B cell (primary cell): Measurements from ENCODE around the gene VEGFA. TPM values are rescaled to one million over a fixed set of nuclear protein-coding genes. Genes with fewer than 3 reads are reported as not detected.

ENCODE experiments used
- ATAC-seq: fragments of 200-7000 bp; cut with Tn5 transposase; one replicate; pipeline ENCODE4 v1.10.0; 2021; ENCODE audit warnings: low read depth, mild to moderate bottlenecking, moderate number of reproducible peaks, moderate library complexity
- CTCF ChIA-PET: fragments of 350-600 bp; sonication (Branson Sonifier 250); formaldehyde crosslinking; loops from one replicate; lab custom pipeline; 2021; ENCODE audit warnings: antibody characterized with exemption, inconsistent platforms; lab: Charles Lee
- POLR2A ChIA-PET: fragments of 350-600 bp; sonication (Branson Sonifier 250); formaldehyde crosslinking; loops from one replicate; lab custom pipeline; 2021; ENCODE audit warnings: antibody characterized with exemption; lab: Charles Lee
- DNase-seq: peaks from one replicate; pipeline ENCODE4 v3.0.0; 2013
- H2AFZ ChIP-seq: 2 replicates; pipeline ENCODE4 v1.6.1; 2012; ENCODE audit warnings: mild to moderate bottlenecking, low read depth, low read length; ENCODE audit not compliant: insufficient read depth, poor library complexity, severe bottlenecking
- H3K27ac ChIP-seq, 2 donors: 1 replicate in 1 of 2; 2 replicates in 1 of 2; pipeline ENCODE4 v1.5.1; 2012 to 2013; ENCODE audit warnings: low read length in 2 of 2, mild to moderate bottlenecking in 2 of 2, moderate library complexity in 1 of 2
- H3K27me3 ChIP-seq, 4 experiments: fragments of 200-600 bp in 1 of 4; sonication (generic) in 1 of 4; replicated peaks in 1 of 4; 1 replicate in 2 of 4; 2 replicates in 2 of 4; pipeline versions ENCODE4 v1.6.1 to v1.7.0; 2013 to 2016; ENCODE audit warnings: low read length in 3 of 4, mild to moderate bottlenecking in 2 of 4, mixed read lengths in 1 of 4, moderate library complexity in 1 of 4; ENCODE audit not compliant: insufficient read depth in 4 of 4, control insufficient read depth in 3 of 4; ENCODE audit errors: control extremely low read depth in 1 of 4
- H3K36me3 ChIP-seq, 2 experiments: replicated peaks in 1 of 2; 1 replicate in 1 of 2; 2 replicates in 1 of 2; pipeline versions ENCODE4 v1.6.1 to v1.7.1; 2013; ENCODE audit warnings: low read length in 1 of 2; ENCODE audit not compliant: insufficient read depth in 2 of 2, control insufficient read depth in 1 of 2; ENCODE audit errors: control extremely low read depth in 1 of 2, extremely low read depth in 1 of 2
- H3K4me1 ChIP-seq, 2 donors: fragments of 200-600 bp in 1 of 2; sonication (generic) in 1 of 2; 1 replicate in 1 of 2; 2 replicates in 1 of 2; pipeline versions ENCODE4 v1.5.1 to v1.6.1; 2013 to 2017; ENCODE audit warnings: low read length in 2 of 2; ENCODE audit not compliant: control insufficient read depth in 2 of 2, insufficient read depth in 2 of 2
- H3K4me2 ChIP-seq: replicated peaks from 2 replicates; pipeline ENCODE3; 2012; ENCODE audit warnings: mild to moderate bottlenecking, low read depth, low read length; ENCODE audit not compliant: poor library complexity, severe bottlenecking
- H3K4me3 ChIP-seq, 5 experiments: fragments of 200-600 bp in 1 of 5; sonication (generic) in 1 of 5; 1 replicate in 3 of 5; 2 replicates in 2 of 5; pipeline versions ENCODE4 v1.5.1 to v1.7.0; 2011 to 2016; ENCODE audit warnings: low read length in 4 of 5, mild to moderate bottlenecking in 4 of 5, low read depth in 2 of 5, control low read depth in 1 of 5, moderate library complexity in 1 of 5; ENCODE audit not compliant: insufficient read depth in 1 of 5; ENCODE audit errors: control extremely low read depth in 1 of 5, extremely low read depth in 1 of 5
- H3K79me2 ChIP-seq: fragments of 200-600 bp; sonication (generic); one replicate; pipeline ENCODE4 v1.6.0; 2016; ENCODE audit warnings: low read length; ENCODE audit not compliant: control insufficient read depth, insufficient read depth
- H3K9ac ChIP-seq: fragments of 200-600 bp; sonication (generic); 2 replicates; pipeline ENCODE4 v1.6.1; 2017; ENCODE audit warnings: mild to moderate bottlenecking, low read length, moderate library complexity
- H3K9me3 ChIP-seq, 3 donors: one replicate each; pipeline versions ENCODE4 v1.6.1 to v1.7.1; 2013; ENCODE audit warnings: low read length in 2 of 3; ENCODE audit not compliant: control insufficient read depth in 2 of 3, insufficient read depth in 1 of 3; ENCODE audit errors: control extremely low read depth in 1 of 3
- H4K20me1 ChIP-seq: 2 replicates; pipeline ENCODE4 v1.6.0; 2012; ENCODE audit warnings: mild to moderate bottlenecking, low read length; ENCODE audit not compliant: insufficient read depth, control insufficient read depth, poor library complexity, severe bottlenecking
- H3K27ac Mint-ChIP-seq: one replicate; pipeline ENCODE4 v1.8.0; 2021; ENCODE audit warnings: mixed read lengths
- H3K27me3 Mint-ChIP-seq: one replicate; pipeline ENCODE4 v1.8.0; 2021; ENCODE audit warnings: mixed read lengths
- H3K4me1 Mint-ChIP-seq: one replicate; pipeline ENCODE4 v1.8.0; 2021; ENCODE audit warnings: mixed read lengths
- H3K4me3 Mint-ChIP-seq: one replicate; pipeline ENCODE4 v1.8.0; 2021; ENCODE audit warnings: mixed read lengths
- H3K9me3 Mint-ChIP-seq: one replicate; pipeline ENCODE4 v1.8.0; 2022; ENCODE audit warnings: mixed read lengths; ENCODE audit not compliant: insufficient read depth
- CTCF ChIP-seq: fragments of 200-600 bp; IDR thresholded peaks from one replicate; pipeline ENCODE4 v1.8.0; 2022; ENCODE audit warnings: antibody characterized with exemption, mild to moderate bottlenecking
- EZH2 ChIP-seq: IDR thresholded peaks from 2 replicates; pipeline ENCODE4 v1.6.1; 2012; ENCODE audit warnings: borderline replicate concordance, low read depth, mild to moderate bottlenecking, moderate library complexity, low read length; ENCODE audit not compliant: insufficient read depth, poor library complexity, severe bottlenecking
- WGBS: methylation state at CpG from one replicate; pipeline ENCODE4 v1.1.5; 2013; ENCODE audit warnings: missing lambda C conversion rate; ENCODE audit not compliant: insufficient coverage; 5-methylcytosine and 5-hydroxymethylcytosine counted together
- intact Hi-C: fragments of 100-400 bp; cut with micrococcal nuclease; formaldehyde crosslinking; loops from one replicate; pipeline ENCODE4 v1.10.0; 2022
- polyA plus RNA-seq: library from polyadenylated mRNA; depleted of rRNA; stranded (reverse); fragments of >200 nt; gene quantifications from 2 replicates; pipeline ENCODE4 v1.2.3, GENCODE V29; 2012
- total RNA-seq, 2 donors: library from RNA; stranded (reverse); fragments of 120-200 nt in 1 of 2; gene quantifications; 1 replicate in 1 of 2; 2 replicates in 1 of 2; pipeline versions ENCODE4 v1.2.3 to v1.2.4, GENCODE V29; 2013 to 2022

VEGFA gene
- total and polyA plus RNA-seq, 2 donors (not counting 1 experiment from before 2014, with no cell fraction given) = 3.9 to 6.4 TPM

- Histone ChIP-seq H3K4me1 (no peaks in the 10 kb centered on the region), H3K4me3 (no peak overlapping the region), H3K36me3 (no peaks in the 10 kb centered on the region), H3K79me2 (no peaks in the 10 kb centered on the region), H2AFZ (no peak overlapping the region), H3K4me2 (no peak overlapping the region), H4K20me1 (no peaks in the 10 kb centered on the region), H3K9me3 (no peaks in the 10 kb centered on the region), H3K9ac (no peak overlapping the region), H3K27me3 (peaks cover 0 to 3% (median 0%) of the 10 kb centered on the region in 4 experiments), H3K27ac (no peak overlapping the region)
- POLR2A ChIA-PET = no interaction called here
- DNase-seq = no peak
- Mint-ChIP-seq H3K4me1 (no peaks in the 10 kb centered on the region), H3K9me3 (no peaks in the 10 kb centered on the region), H3K4me3 (no peak overlapping the region), H3K27ac (no peak overlapping the region), H3K27me3 (peaks cover 23% of the 10 kb centered on the region)
- TF ChIP-seq EZH2 = no peak
- no peak for TF ChIP-seq CTCF
- CTCF ChIA-PET = no interaction called here
- 92% methylated on average over 4 of the region's 9 CpGs for WGBS
- intact Hi-C loops = no loop called here
- ATAC-seq = no peak
Measured at GRCh38 chr6:43833996-43834390, 64.0 kb downstream of the VEGFA start.

GRCh38 chr6:43834528-43835155, 64.6 kb downstream of the VEGFA start:
- Histone ChIP-seq H3K27me3 (peaks cover 0 to 3% (median 0%) of the 10 kb centered on the region in 4 experiments), H3K4me1 (no peaks in the 10 kb centered on the region), H2AFZ (no peak overlapping the region), H3K27ac (no peak overlapping the region), H3K4me2 (no peak overlapping the region), H3K4me3 (no peak overlapping the region), H3K79me2 (no peaks in the 10 kb centered on the region), H3K36me3 (no peaks in the 10 kb centered on the region), H3K9ac (no peak overlapping the region), H3K9me3 (no peaks in the 10 kb centered on the region), H4K20me1 (no peaks in the 10 kb centered on the region)
- H3K4me3 Mint-ChIP-seq = no peak overlapping the region
- intact Hi-C loops = no loop called here
- no CpG with 5 or more reads among the region's 5 CpGs for WGBS
- no peaks in the 10 kb centered on the region for H3K4me1 Mint-ChIP-seq
- no peak for ATAC-seq
- DNase-seq = no peak
- TF ChIP-seq EZH2 = no peak
- TF ChIP-seq CTCF = no peak
- H3K9me3 Mint-ChIP-seq = no peaks in the 10 kb centered on the region
- peaks cover 17% of the 10 kb centered on the region for H3K27me3 Mint-ChIP-seq
- ChIA-PET CTCF (no interaction called here), POLR2A (no interaction called here)
- H3K27ac Mint-ChIP-seq = no peak overlapping the region
